K562 (cell line): Measurements from ENCODE around the gene NLRP6. TPM values are rescaled to one million over a fixed set of nuclear protein-coding genes. Genes with fewer than 3 reads are reported as not detected.

Source experiments
- ADNP ChIP-seq: fragments of 200-800 bp; sonication (Bioruptor generic); IDR thresholded peaks from 2 replicates; pipeline ENCODE4 v1.6.1; 2016; ENCODE audit warnings: missing genetic modification characterization, missing compliant biosample characterization
- ASH1L ChIP-seq: fragments of 450-650 bp; IDR thresholded peaks from 2 replicates; pipeline ENCODE4 v1.6.1; 2018; ENCODE audit warnings: borderline replicate concordance, mild to moderate bottlenecking, low read depth; ENCODE audit not compliant: partially characterized antibody
- CTBP1 ChIP-seq: fragments of 450-650 bp; IDR thresholded peaks from 2 replicates; pipeline ENCODE4 v1.6.1; 2016; ENCODE audit warnings: borderline replicate concordance
- EP400 ChIP-seq: fragments of 450-650 bp; IDR thresholded peaks from 2 replicates; pipeline ENCODE4 v1.6.1; 2017; ENCODE audit warnings: antibody characterized with exemption, mild to moderate bottlenecking, moderate library complexity
- FOXA3 ChIP-seq, 2 experiments: fragments of 450-650 bp in 1 of 2; sonication (generic) in 1 of 2; formaldehyde crosslinking; IDR thresholded peaks in 1 of 2; conservative IDR thresholded peaks in 1 of 2; 2 replicates each; pipeline versions ENCODE4 v1.4.0 to v1.8.0; 2020 to 2022; ENCODE audit warnings: mild to moderate bottlenecking in 2 of 2, missing genetic modification reagents in 1 of 2
- HNRNPLL ChIP-seq: fragments of 200-400 bp; formaldehyde crosslinking; IDR thresholded peaks from 2 replicates; pipeline ENCODE4 v1.6.1; 2017; ENCODE audit warnings: low read length, low read depth, mild to moderate bottlenecking; ENCODE audit not compliant: poor library complexity, severe bottlenecking
- JUNB ChIP-seq: fragments of 450-650 bp; formaldehyde crosslinking; conservative IDR thresholded peaks from 2 replicates; pipeline ENCODE4 v1.4.0; 2020; ENCODE audit warnings: mild to moderate bottlenecking
- KLF16 ChIP-seq: IDR thresholded peaks from 2 replicates; pipeline ENCODE4 v1.6.1; 2016; ENCODE audit warnings: antibody characterized with exemption
- POLR2A ChIP-seq: fragments of 450-650 bp; conservative IDR thresholded peaks from 2 replicates; pipeline ENCODE4 v1.6.1; 2016
- SMARCC2 ChIP-seq: fragments of 450-650 bp; IDR thresholded peaks from 2 replicates; pipeline ENCODE4 v1.6.1; 2017; ENCODE audit warnings: antibody characterized with exemption, moderate library complexity, mild to moderate bottlenecking, low read depth
- ZNF24 ChIP-seq: fragments of 450-650 bp; IDR thresholded peaks from 2 replicates; pipeline ENCODE4 v1.6.1; 2016
- ZNF561 ChIP-seq: fragments of 450-650 bp; formaldehyde crosslinking; conservative IDR thresholded peaks from 2 replicates; pipeline ENCODE4 v1.4.0; 2020; ENCODE audit warnings: mild to moderate bottlenecking, moderate library complexity
- ZNF75A ChIP-seq: fragments of 450-650 bp; formaldehyde crosslinking; IDR thresholded peaks from 2 replicates; pipeline ENCODE4 v1.4.0; 2020; ENCODE audit warnings: mild to moderate bottlenecking
- polyA plus RNA-seq, 8 experiments: library from polyadenylated mRNA; depleted of rRNA in 4 of 8; stranded (reverse) in 5 of 8; unstranded in 3 of 8; fragments of >200 nt; fragmentation: Nextera tagmentation in 2 of 8; fragmentation: Illumina TruSeq in 1 of 8; extraction: Ambion mirVana in 2 of 8; extraction: Trizol in 1 of 8; gene quantifications; 2 replicates each; pipeline versions ENCODE4 v1.2.1 to v1.2.3, GENCODE V29; 2011 to 2014; ENCODE audit warnings: inconsistent platforms in 1 of 8, missing spikeins in 1 of 8
- total RNA-seq, 7 experiments: library from RNA; depleted of rRNA in 6 of 7; stranded (reverse); fragments of >200 nt in 6 of 7; fragmentation: Illumina TruSeq in 2 of 7; extraction: Trizol in 2 of 7; gene quantifications; 2 replicates each; pipeline versions ENCODE4 v1.2.1 to v1.2.3, GENCODE V29; 2011 to 2021; ENCODE audit warnings: low replicate concordance in 1 of 7
- TF ChIP-seq, protein P1 (sequence below): fragments of 250-450 bp; sonication (Bioruptor Pico); IDR thresholded peaks from 2 replicates; pipeline ENCODE4 v1.9.0; 2021; ENCODE audit warnings: mild to moderate bottlenecking, inconsistent platforms
- TF ChIP-seq, protein P2 (sequence below), 2 experiments: IDR thresholded peaks; 2 replicates each; pipeline ENCODE4 v1.6.1; 2011; ENCODE audit warnings: borderline replicate concordance in 1 of 2, control low read depth in 1 of 2, low read depth in 1 of 2, low read length in 1 of 2, mild to moderate bottlenecking in 1 of 2, mixed read lengths in 1 of 2, moderate library complexity in 1 of 2; ENCODE audit not compliant: insufficient read depth in 1 of 2, insufficient read length in 1 of 2, poor library complexity in 1 of 2, severe bottlenecking in 1 of 2; ENCODE audit errors: extremely low read depth in 1 of 2
- TF ChIP-seq, protein P3 (sequence below): sonication (generic); formaldehyde crosslinking; IDR thresholded peaks from 2 replicates; pipeline ENCODE4 v1.8.0; 2022; ENCODE audit warnings: mild to moderate bottlenecking, missing genetic modification reagents
- TF ChIP-seq, protein P4 (sequence below): fragments of 450-650 bp; IDR thresholded peaks from 2 replicates; pipeline ENCODE4 v1.6.1; 2018; ENCODE audit not compliant: partially characterized antibody
- TF ChIP-seq, protein P5 (sequence below): fragments of 250-450 bp; sonication (Bioruptor Pico); IDR thresholded peaks from 2 replicates; pipeline ENCODE4 v1.5.0; 2020; ENCODE audit warnings: mild to moderate bottlenecking, borderline replicate concordance

NLRP6 gene
- total and polyA plus RNA-seq, 9 of the 15 experiments (the other 6 are each of a cell fraction or from before 2014, with no cell fraction given) = 0.03 to 0.18 (median 0.15) TPM; not detected in 5

DNA sequence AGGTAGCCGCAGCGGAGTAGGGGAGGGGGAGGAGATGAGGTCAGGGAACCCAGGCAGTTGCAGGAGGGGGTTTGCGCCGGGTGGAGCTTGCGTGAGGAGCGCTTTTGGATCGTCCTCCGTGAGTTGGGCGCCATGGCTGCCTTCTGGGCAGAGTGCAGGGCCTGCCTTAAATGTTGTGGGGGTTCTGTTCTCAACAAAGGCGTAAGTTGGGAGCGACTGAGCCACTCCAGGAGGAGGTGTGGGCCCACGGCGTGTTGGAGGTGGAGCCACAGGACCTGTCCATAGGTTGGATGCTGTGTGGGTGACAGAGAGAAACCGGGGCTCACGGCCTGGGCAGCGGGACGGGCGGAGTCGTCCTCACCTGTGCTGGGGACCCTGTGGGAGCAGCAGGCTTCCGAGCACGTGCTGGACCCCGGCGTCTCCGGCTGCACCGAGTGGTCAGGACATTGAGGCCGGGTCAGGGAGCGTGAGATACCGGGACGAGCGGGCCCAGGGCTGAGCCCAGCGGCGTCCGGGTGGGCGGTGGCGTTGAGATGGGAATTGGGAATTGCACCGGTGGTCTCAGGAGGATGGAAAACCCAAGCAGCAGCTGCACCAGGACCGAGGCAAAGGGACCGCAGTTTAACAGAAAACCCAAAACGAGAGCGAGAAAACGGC lies 9.7 kb downstream of the NLRP6 start (continued):
- peak; percentile 14 for TF ChIP-seq HNRNPLL
- TF ChIP-seq POLR2A = peak; percentile 67
- TF ChIP-seq ZNF75A (CRISPR knock-in tag) = no peak
- TF ChIP-seq, protein P1, sequence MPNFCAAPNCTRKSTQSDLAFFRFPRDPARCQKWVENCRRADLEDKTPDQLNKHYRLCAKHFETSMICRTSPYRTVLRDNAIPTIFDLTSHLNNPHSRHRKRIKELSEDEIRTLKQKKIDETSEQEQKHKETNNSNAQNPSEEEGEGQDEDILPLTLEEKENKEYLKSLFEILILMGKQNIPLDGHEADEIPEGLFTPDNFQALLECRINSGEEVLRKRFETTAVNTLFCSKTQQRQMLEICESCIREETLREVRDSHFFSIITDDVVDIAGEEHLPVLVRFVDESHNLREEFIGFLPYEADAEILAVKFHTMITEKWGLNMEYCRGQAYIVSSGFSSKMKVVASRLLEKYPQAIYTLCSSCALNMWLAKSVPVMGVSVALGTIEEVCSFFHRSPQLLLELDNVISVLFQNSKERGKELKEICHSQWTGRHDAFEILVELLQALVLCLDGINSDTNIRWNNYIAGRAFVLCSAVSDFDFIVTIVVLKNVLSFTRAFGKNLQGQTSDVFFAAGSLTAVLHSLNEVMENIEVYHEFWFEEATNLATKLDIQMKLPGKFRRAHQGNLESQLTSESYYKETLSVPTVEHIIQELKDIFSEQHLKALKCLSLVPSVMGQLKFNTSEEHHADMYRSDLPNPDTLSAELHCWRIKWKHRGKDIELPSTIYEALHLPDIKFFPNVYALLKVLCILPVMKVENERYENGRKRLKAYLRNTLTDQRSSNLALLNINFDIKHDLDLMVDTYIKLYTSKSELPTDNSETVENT (CRISPR knock-in tag) = 0 out of 2 replicates have a peak, but pooled peaks have one; percentile 8
- no peak for TF ChIP-seq ZNF561 (CRISPR knock-in tag)
- TF ChIP-seq KLF16 = no peak
- TF ChIP-seq, protein P2, sequence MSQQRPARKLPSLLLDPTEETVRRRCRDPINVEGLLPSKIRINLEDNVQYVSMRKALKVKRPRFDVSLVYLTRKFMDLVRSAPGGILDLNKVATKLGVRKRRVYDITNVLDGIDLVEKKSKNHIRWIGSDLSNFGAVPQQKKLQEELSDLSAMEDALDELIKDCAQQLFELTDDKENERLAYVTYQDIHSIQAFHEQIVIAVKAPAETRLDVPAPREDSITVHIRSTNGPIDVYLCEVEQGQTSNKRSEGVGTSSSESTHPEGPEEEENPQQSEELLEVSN (IDR thresholded peaks at IDR 0.05; ENCODE audit: borderline replicate concordance in 1 of 2, extremely low read depth in 1 of 2, insufficient read depth in 1 of 2, insufficient read length in 1 of 2, low read depth in 1 of 2, low read length in 1 of 2, poor library complexity in 1 of 2, severe bottlenecking in 1 of 2) = peak; percentile 44 to 57
- no peak for TF ChIP-seq CTBP1
- no peak for TF ChIP-seq ZNF24
- no peak for TF ChIP-seq ASH1L
- TF ChIP-seq, protein P3, sequence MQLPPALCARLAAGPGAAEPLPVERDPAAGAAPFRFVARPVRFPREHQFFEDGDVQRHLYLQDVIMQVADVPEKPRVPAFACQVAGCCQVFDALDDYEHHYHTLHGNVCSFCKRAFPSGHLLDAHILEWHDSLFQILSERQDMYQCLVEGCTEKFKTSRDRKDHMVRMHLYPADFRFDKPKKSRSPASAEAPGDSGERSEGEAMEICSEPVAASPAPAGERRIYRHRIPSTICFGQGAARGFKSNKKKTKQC = peak; percentile 79
- TF ChIP-seq, protein P4, sequence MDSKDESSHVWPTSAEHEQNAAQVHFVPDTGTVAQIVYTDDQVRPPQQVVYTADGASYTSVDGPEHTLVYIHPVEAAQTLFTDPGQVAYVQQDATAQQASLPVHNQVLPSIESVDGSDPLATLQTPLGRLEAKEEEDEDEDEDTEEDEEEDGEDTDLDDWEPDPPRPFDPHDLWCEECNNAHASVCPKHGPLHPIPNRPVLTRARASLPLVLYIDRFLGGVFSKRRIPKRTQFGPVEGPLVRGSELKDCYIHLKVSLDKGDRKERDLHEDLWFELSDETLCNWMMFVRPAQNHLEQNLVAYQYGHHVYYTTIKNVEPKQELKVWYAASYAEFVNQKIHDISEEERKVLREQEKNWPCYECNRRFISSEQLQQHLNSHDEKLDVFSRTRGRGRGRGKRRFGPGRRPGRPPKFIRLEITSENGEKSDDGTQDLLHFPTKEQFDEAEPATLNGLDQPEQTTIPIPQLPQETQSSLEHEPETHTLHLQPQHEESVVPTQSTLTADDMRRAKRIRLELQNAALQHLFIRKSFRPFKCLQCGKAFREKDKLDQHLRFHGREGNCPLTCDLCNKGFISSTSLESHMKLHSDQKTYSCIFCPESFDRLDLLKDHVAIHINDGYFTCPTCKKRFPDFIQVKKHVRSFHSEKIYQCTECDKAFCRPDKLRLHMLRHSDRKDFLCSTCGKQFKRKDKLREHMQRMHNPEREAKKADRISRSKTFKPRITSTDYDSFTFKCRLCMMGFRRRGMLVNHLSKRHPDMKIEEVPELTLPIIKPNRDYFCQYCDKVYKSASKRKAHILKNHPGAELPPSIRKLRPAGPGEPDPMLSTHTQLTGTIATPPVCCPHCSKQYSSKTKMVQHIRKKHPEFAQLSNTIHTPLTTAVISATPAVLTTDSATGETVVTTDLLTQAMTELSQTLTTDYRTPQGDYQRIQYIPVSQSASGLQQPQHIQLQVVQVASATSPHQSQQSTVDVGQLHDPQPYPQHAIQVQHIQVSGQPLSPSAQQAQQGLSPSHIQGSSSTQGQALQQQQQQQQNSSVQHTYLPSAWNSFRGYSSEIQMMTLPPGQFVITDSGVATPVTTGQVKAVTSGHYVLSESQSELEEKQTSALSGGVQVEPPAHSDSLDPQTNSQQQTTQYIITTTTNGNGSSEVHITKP = peak; percentile 26
- TF ChIP-seq FOXA3 (CRISPR knock-in tag; conservative IDR thresholded peaks at IDR 0.05 in 1 of 2, IDR thresholded peaks at IDR 0.05 in 1 of 2) = peak in 1 of 2 experiments; percentile 63; a peak in 1 of 4 replicates
- TF ChIP-seq ADNP = no peak
- TF ChIP-seq, protein P5, sequence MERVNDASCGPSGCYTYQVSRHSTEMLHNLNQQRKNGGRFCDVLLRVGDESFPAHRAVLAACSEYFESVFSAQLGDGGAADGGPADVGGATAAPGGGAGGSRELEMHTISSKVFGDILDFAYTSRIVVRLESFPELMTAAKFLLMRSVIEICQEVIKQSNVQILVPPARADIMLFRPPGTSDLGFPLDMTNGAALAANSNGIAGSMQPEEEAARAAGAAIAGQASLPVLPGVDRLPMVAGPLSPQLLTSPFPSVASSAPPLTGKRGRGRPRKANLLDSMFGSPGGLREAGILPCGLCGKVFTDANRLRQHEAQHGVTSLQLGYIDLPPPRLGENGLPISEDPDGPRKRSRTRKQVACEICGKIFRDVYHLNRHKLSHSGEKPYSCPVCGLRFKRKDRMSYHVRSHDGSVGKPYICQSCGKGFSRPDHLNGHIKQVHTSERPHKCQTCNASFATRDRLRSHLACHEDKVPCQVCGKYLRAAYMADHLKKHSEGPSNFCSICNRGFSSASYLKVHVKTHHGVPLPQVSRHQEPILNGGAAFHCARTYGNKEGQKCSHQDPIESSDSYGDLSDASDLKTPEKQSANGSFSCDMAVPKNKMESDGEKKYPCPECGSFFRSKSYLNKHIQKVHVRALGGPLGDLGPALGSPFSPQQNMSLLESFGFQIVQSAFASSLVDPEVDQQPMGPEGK (CRISPR knock-in tag) = no peak
- no peak for TF ChIP-seq JUNB (CRISPR knock-in tag)
- TF ChIP-seq SMARCC2 = no peak
- TF ChIP-seq EP400 = peak; percentile 54; the same call in 1 of the 2 replicates
